CD14-positive monocyte (primary cell): ENCODE results near the gene AKAP8L. TPM values are rescaled to one million over a fixed set of nuclear protein-coding genes. Genes with fewer than 3 reads are reported as not detected.

Experiments used
- DNase-seq, 3 donors: peaks; one replicate each; pipeline ENCODE4 v3.0.0-alpha.2; 2011 to 2022
- H2AFZ ChIP-seq: 2 replicates; pipeline ENCODE4 v1.6.0; 2012; ENCODE audit warnings: mild to moderate bottlenecking, low read depth, low read length, inconsistent platforms; ENCODE audit not compliant: insufficient read depth, poor library complexity, severe bottlenecking
- H3K27ac ChIP-seq, 2 donors: 1 replicate in 1 of 2; 2 replicates in 1 of 2; pipeline ENCODE4 v1.5.1; 2012 to 2013; ENCODE audit warnings: low read length in 2 of 2, control low read depth in 1 of 2, inconsistent platforms in 1 of 2, low read depth in 1 of 2, mild to moderate bottlenecking in 1 of 2
- H3K27me3 ChIP-seq, 2 donors: one replicate each; pipeline versions ENCODE4 v1.6.0 to v1.6.1; 2011 to 2013; ENCODE audit warnings: low read length in 2 of 2; ENCODE audit not compliant: control insufficient read depth in 2 of 2, insufficient read depth in 2 of 2
- H3K36me3 ChIP-seq, 2 donors: replicated peaks in 1 of 2; 1 replicate in 1 of 2; 2 replicates in 1 of 2; pipeline versions ENCODE4 v1.5.1 to v1.6.1; 2012 to 2013; ENCODE audit warnings: low read length in 2 of 2, control low read depth in 1 of 2, inconsistent platforms in 1 of 2, mild to moderate bottlenecking in 1 of 2; ENCODE audit not compliant: insufficient read depth in 2 of 2, control insufficient read depth in 1 of 2
- H3K4me1 ChIP-seq, 2 donors: 1 replicate in 1 of 2; 2 replicates in 1 of 2; pipeline versions ENCODE4 v1.5.1 to v1.6.1; 2012 to 2013; ENCODE audit warnings: low read length in 2 of 2, control low read depth in 1 of 2, inconsistent platforms in 1 of 2, mild to moderate bottlenecking in 1 of 2, moderate library complexity in 1 of 2; ENCODE audit not compliant: insufficient read depth in 2 of 2, control insufficient read depth in 1 of 2
- H3K4me2 ChIP-seq: replicated peaks from 2 replicates; pipeline ENCODE3; 2012; ENCODE audit warnings: low read length, moderate library complexity, mild to moderate bottlenecking; ENCODE audit not compliant: poor library complexity, severe bottlenecking; ENCODE audit errors: extremely low read depth
- H3K4me3 ChIP-seq, 3 experiments: fragments of 200-600 bp in 1 of 3; sonication (generic) in 1 of 3; replicated peaks in 1 of 3; 1 replicate in 2 of 3; 2 replicates in 1 of 3; pipeline ENCODE4 v1.5.1; 2011 to 2013; ENCODE audit warnings: low read length in 3 of 3, mild to moderate bottlenecking in 3 of 3, control low read depth in 2 of 3, low read depth in 2 of 3, inconsistent platforms in 1 of 3, moderate library complexity in 1 of 3
- H3K79me2 ChIP-seq: 2 replicates; pipeline ENCODE4 v1.6.0; 2012; ENCODE audit warnings: mild to moderate bottlenecking, control low read depth, inconsistent platforms, low read length, moderate library complexity; ENCODE audit not compliant: insufficient read depth
- H3K9ac ChIP-seq: 2 replicates; pipeline ENCODE4 v1.6.0; 2017; ENCODE audit warnings: low read length, mild to moderate bottlenecking; ENCODE audit not compliant: insufficient read depth, poor library complexity, severe bottlenecking
- H3K9me3 ChIP-seq, 2 donors: replicated peaks in 1 of 2; 1 replicate in 1 of 2; 2 replicates in 1 of 2; pipeline versions ENCODE4 v1.5.1 to v1.6.1; 2012 to 2013; ENCODE audit warnings: low read length in 2 of 2, control low read depth in 1 of 2; ENCODE audit not compliant: control insufficient read depth in 1 of 2, insufficient read depth in 1 of 2
- H4K20me1 ChIP-seq: 2 replicates; pipeline ENCODE4 v1.6.0; 2012; ENCODE audit warnings: mild to moderate bottlenecking, low read length, control low read depth, moderate library complexity; ENCODE audit not compliant: insufficient read depth
- H3K27ac Mint-ChIP-seq, 7 donors: one replicate each; pipeline ENCODE4 v1.8.0; 2020; ENCODE audit warnings: mild to moderate bottlenecking in 7 of 7, mixed read lengths in 7 of 7, moderate library complexity in 6 of 7, inconsistent platforms in 2 of 7
- H3K27me3 Mint-ChIP-seq, 3 donors: one replicate each; pipeline ENCODE4 v1.8.0; 2021 to 2022; ENCODE audit warnings: low read depth in 3 of 3, mild to moderate bottlenecking in 3 of 3, mixed read lengths in 3 of 3, moderate library complexity in 3 of 3, inconsistent platforms in 1 of 3
- H3K36me3 Mint-ChIP-seq, 2 donors: one replicate each; pipeline ENCODE4 v1.8.0; 2020; ENCODE audit warnings: mixed read lengths in 2 of 2, inconsistent platforms in 1 of 2, mild to moderate bottlenecking in 1 of 2
- H3K4me1 Mint-ChIP-seq: one replicate; pipeline ENCODE4 v1.8.0; 2020; ENCODE audit warnings: mild to moderate bottlenecking, mixed read lengths
- H3K4me3 Mint-ChIP-seq, 2 donors: one replicate each; pipeline ENCODE4 v1.8.0; 2020; ENCODE audit warnings: mild to moderate bottlenecking in 2 of 2, mixed read lengths in 2 of 2, moderate library complexity in 1 of 2
- H3K9me3 Mint-ChIP-seq, 7 donors: one replicate each; pipeline ENCODE4 v1.8.0; 2020 to 2022; ENCODE audit warnings: mixed read lengths in 7 of 7, mild to moderate bottlenecking in 6 of 7, moderate library complexity in 6 of 7, inconsistent platforms in 2 of 7
- WGBS: methylation state at CpG from one replicate; pipeline ENCODE4 v1.1.5; 2013; ENCODE audit warnings: missing lambda C conversion rate; ENCODE audit not compliant: insufficient coverage; 5-methylcytosine and 5-hydroxymethylcytosine counted together
- intact Hi-C, 2 donors: fragments of 100-400 bp; cut with micrococcal nuclease; formaldehyde crosslinking; loops; one replicate each; pipeline versions ENCODE4 v1.15.0 to v1.15.1; 2023
- polyA plus RNA-seq, 3 donors: library from polyadenylated mRNA; depleted of rRNA in 1 of 3; unstranded in 2 of 3; stranded (reverse) in 1 of 3; fragments of 300-500 nt in 2 of 3; fragments of >200 nt in 1 of 3; fragmentation: Illumina TruSeq in 2 of 3; gene quantifications; 1 replicate in 2 of 3; 2 replicates in 1 of 3; pipeline ENCODE4 v1.2.3, GENCODE V29; 2012 to 2021
- TF ChIP-seq, protein P1 (sequence below): fragments of 200-600 bp; IDR thresholded peaks from one replicate; pipeline ENCODE4 v1.8.0; 2022; ENCODE audit warnings: antibody characterized with exemption, mild to moderate bottlenecking

AKAP8L gene
- polyA plus RNA-seq, 3 donors: 21.4 to 103 (median 39.0) TPM

DNA sequence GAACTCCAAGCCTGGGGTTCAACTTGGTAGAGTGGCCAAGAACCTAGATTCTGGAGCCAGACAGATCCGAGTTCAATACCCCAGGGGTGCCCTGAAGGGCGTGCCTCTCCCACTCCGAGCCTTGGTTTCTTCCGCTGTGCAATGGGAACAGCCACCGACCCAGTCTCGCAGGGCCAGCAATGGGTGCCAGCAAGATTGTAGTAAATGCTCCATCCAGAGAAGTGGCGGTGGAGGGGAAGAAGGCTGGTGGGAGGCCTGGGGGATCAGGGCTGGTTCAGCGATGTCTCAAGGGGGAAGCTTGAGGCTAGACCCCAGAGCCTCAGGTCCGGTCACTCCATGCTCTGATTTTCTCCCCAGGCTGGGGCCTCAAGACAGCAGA, 26.4 kb upstream of the AKAP8L start:
- H3K27ac Mint-ChIP-seq: no peak overlapping the region
- peaks cover 9 to 10% of the 10 kb centered on the region in 2 donors for H3K4me1 ChIP-seq
- no peaks in the 10 kb centered on the region for H3K36me3 ChIP-seq
- peaks cover 0 to 4% of the 10 kb centered on the region in 2 donors for H3K36me3 Mint-ChIP-seq
- H3K27me3 Mint-ChIP-seq: peaks cover 0 to 5% (median 3%) of the 10 kb centered on the region in 3 donors
- DNase-seq: no peak
- TF ChIP-seq, protein P1, sequence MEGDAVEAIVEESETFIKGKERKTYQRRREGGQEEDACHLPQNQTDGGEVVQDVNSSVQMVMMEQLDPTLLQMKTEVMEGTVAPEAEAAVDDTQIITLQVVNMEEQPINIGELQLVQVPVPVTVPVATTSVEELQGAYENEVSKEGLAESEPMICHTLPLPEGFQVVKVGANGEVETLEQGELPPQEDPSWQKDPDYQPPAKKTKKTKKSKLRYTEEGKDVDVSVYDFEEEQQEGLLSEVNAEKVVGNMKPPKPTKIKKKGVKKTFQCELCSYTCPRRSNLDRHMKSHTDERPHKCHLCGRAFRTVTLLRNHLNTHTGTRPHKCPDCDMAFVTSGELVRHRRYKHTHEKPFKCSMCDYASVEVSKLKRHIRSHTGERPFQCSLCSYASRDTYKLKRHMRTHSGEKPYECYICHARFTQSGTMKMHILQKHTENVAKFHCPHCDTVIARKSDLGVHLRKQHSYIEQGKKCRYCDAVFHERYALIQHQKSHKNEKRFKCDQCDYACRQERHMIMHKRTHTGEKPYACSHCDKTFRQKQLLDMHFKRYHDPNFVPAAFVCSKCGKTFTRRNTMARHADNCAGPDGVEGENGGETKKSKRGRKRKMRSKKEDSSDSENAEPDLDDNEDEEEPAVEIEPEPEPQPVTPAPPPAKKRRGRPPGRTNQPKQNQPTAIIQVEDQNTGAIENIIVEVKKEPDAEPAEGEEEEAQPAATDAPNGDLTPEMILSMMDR: no peak
- no peaks in the 10 kb centered on the region for H3K79me2 ChIP-seq
- H3K9me3 ChIP-seq: no peaks in the 10 kb centered on the region
- no peaks in the 10 kb centered on the region for H4K20me1 ChIP-seq
- H3K4me1 Mint-ChIP-seq: peaks cover 9% of the 10 kb centered on the region
- H3K4me2 ChIP-seq: no peak overlapping the region
- 93% methylated on average over 7 of the region's 9 CpGs for WGBS
- H3K4me3 ChIP-seq: no peak overlapping the region
- peaks cover 0 to 3% (median 0%) of the 10 kb centered on the region in 7 donors for H3K9me3 Mint-ChIP-seq
- H3K4me3 Mint-ChIP-seq: no peak overlapping the region
- intact Hi-C loops: no loop called here
- H3K27ac ChIP-seq: no peak overlapping the region
- H3K9ac ChIP-seq: no peak overlapping the region
- H3K27me3 ChIP-seq: no peaks in the 10 kb centered on the region
- H2AFZ ChIP-seq: no peak overlapping the region

DNA sequence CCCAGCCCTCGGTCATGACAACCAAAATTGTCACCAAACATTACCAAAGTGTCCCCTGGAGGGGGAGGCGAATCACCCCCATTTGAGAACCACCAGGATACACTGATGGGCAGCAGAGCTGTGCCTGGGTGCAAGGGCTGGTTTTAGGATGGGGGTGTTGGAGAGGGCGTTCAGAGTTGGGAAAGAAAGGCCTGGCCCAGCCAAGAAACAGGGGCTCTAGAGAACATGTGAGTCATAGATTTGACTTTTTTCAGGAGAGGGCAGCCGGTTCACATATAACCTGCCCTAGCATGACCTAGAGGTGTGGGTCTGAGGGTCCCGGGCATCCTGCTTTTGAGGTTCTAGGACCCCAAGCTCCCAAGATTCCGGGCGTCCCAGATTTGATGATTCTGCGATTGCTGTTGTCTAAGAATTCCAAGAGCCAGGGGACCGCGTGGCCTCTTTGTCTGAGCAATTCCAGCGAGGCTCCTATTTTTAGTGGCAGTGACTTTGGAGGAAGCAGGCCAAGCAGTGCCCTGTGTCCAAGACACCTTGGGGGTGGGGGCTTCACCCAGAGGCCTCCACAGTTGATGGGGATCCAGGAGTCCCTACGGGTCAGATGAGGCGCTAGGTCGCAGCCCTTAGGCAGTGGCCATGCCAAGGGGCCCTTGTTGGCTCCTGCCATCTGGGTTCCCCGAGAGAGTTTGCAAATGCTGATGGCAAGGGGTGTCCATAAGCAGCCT, 25.9 kb upstream of the AKAP8L start:
- Histone ChIP-seq H2AFZ (no peak overlapping the region), H3K79me2 (no peaks in the 10 kb centered on the region), H3K36me3 (no peaks in the 10 kb centered on the region), H4K20me1 (no peaks in the 10 kb centered on the region), H3K4me2 (no peak overlapping the region), H3K27me3 (no peaks in the 10 kb centered on the region), H3K4me3 (no peak overlapping the region), H3K4me1 (peaks cover 7 to 8% of the 10 kb centered on the region in 2 donors), H3K27ac (no peak overlapping the region), H3K9me3 (no peaks in the 10 kb centered on the region), H3K9ac (no peak overlapping the region)
- no peak overlapping the region for H3K27ac Mint-ChIP-seq
- H3K4me3 Mint-ChIP-seq: no peak overlapping the region
- 96% methylated on average over 10 of the region's 15 CpGs for WGBS
- H3K4me1 Mint-ChIP-seq: peaks cover 7% of the 10 kb centered on the region
- peaks cover 0 to 3% (median 0%) of the 10 kb centered on the region in 7 donors for H3K9me3 Mint-ChIP-seq
- DNase-seq: no peak
- TF ChIP-seq, protein P1: no peak
- intact Hi-C loops: no loop called here
- peaks cover 0 to 5% (median 3%) of the 10 kb centered on the region in 3 donors for H3K27me3 Mint-ChIP-seq
- H3K36me3 Mint-ChIP-seq: peaks cover 0 to 4% of the 10 kb centered on the region in 2 donors
